ENCODE results near the gene WASF3.

DNA sequence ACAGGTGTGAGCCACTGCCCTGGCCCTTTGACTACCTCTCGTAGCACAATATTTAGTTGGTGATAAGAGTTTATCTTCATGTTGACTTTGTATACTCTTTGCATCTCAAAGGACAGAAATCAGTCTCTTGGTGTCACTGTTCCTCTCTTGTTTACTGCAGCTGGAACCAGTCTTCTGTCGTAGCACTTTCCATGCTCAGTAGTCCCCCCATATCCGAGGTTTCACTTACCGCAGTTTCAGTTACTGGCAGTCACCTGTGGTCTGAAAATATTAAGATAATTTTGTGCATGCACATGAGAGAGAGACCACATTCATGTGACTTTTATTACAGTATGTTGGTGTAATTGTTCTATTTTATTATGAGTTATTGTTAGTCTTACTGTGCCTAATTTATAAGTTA is 49.1 kb downstream of the WASF3 start:
- TF ChIP-seq RAD51 (IDR thresholded peaks at IDR 0.05; ENCODE audit: borderline replicate concordance) (no peak), SMC3 (IDR thresholded peaks at IDR 0.05; ENCODE audit: low read length) (no peak), GPN1 (CRISPR knock-in tag; IDR thresholded peaks at IDR 0.05; ENCODE audit: borderline replicate concordance) (no peak), KLF16 (CRISPR knock-in tag; IDR thresholded peaks at IDR 0.05) (no peak), ESRRA (CRISPR knock-in tag; IDR thresholded peaks at IDR 0.05; ENCODE audit: low read depth) (no peak), FOXK1 (CRISPR knock-in tag; IDR thresholded peaks at IDR 0.05; ENCODE audit: borderline replicate concordance, low read depth) (no peak), ZFP62 (CRISPR knock-in tag; IDR thresholded peaks at IDR 0.05) (no peak)
- TF ChIP-seq, protein P1, sequence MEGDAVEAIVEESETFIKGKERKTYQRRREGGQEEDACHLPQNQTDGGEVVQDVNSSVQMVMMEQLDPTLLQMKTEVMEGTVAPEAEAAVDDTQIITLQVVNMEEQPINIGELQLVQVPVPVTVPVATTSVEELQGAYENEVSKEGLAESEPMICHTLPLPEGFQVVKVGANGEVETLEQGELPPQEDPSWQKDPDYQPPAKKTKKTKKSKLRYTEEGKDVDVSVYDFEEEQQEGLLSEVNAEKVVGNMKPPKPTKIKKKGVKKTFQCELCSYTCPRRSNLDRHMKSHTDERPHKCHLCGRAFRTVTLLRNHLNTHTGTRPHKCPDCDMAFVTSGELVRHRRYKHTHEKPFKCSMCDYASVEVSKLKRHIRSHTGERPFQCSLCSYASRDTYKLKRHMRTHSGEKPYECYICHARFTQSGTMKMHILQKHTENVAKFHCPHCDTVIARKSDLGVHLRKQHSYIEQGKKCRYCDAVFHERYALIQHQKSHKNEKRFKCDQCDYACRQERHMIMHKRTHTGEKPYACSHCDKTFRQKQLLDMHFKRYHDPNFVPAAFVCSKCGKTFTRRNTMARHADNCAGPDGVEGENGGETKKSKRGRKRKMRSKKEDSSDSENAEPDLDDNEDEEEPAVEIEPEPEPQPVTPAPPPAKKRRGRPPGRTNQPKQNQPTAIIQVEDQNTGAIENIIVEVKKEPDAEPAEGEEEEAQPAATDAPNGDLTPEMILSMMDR (CRISPR knock-in tag; IDR thresholded peaks at IDR 0.05) = no peak

All from HepG2 (cell line).